HG03575 (cell line): ENCODE data around the gene AHCY.
"Not testable (repeated sequence)": the region's sequence is repeated elsewhere in the genome, so short reads cannot be mapped to it uniquely, and the experiment has no call there.

ENCODE experiments used
- ATAC-seq: cut with Tn5 transposase; IDR thresholded peaks from one replicate; pipeline ENCODE4 v1.9.1; 2021; ENCODE audit not compliant: unreplicated experiment, insufficient number of reproducible peaks, low FRiP score; ENCODE audit errors: extremely low read depth

AHCY gene

DNA sequence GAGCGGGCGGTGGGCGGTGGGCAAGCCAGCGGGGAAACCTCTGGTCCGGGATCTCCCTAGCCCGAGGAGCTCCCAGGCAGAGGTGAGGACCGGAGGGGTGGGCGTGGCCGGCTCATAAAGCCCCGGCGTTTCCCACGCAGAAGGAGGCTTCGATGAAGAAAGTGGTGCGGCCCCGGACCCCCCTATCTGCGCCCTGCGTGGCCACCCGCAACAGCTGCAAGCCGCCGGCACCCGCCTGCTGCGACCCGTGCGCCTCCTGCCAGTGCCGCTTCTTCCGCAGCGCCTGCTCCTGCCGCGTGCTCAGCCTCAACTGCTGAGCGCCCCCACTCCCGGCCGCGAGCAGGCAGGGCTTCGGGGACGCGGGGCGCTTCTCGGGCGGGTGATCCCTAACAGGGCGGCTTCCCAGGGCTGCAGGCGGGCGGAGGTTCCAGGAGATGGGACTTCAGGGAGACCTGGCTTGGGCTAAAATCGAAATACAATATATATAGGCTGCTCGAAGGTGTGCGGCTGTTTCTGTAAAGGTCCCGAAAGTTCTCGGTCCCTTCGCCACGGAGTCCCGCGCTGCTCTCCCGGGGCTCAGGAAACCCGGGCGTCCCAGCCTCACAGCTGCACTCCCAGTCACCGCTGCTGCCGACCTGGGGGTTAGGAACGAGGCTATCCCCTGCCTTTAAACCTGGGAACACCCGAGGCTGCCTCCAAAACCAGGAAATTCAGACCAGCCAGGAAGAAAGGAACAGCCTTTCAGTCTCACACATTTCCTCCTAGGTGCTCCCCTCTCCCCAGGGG is 34.1 kb downstream of the AHCY start:
- ATAC-seq, result no peak

GRCh38 chr20:34268145-34268544 is 35.0 kb downstream of the AHCY start:
- no peak for ATAC-seq

DNA sequence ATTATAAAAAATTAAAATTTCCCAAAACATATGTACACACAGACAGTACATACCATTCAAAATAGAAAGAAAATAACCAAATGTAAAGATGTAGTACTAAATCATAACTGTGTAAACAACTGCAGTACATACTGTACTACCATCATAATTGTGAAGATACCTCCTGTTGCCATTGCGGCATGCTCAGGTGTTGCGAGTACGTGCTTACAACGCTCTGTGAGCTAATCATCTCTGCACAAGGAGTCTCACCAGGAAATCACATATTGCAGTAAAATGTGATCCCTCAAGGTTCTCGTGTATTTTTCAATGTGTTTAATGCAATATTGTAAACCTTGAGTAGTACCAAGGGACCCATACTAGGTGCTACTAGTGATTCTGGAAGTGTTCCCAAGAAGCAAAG is 39.0 kb downstream of the AHCY start:
- no peak for ATAC-seq

DNA sequence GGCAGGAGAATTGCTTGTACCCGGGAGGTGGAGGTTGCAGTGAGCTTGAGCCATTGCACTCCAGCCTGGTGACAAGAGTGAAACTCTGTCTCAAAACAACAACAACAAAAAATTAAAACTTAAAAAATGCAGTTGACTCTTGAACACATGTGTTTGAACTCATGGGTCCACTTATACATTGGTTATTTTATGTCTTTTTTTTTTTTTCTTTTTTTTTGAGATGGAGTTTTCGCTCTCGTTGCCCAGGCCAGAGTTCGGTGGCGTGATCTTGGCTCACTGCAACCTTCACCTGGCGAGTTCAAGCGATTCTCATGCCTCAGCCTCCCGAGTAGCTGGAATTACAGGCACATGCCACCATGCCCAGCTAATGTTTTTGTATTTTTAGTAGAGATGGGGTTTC is 39.7 kb downstream of the AHCY start:
- not testable (repeated sequence) for ATAC-seq

DNA sequence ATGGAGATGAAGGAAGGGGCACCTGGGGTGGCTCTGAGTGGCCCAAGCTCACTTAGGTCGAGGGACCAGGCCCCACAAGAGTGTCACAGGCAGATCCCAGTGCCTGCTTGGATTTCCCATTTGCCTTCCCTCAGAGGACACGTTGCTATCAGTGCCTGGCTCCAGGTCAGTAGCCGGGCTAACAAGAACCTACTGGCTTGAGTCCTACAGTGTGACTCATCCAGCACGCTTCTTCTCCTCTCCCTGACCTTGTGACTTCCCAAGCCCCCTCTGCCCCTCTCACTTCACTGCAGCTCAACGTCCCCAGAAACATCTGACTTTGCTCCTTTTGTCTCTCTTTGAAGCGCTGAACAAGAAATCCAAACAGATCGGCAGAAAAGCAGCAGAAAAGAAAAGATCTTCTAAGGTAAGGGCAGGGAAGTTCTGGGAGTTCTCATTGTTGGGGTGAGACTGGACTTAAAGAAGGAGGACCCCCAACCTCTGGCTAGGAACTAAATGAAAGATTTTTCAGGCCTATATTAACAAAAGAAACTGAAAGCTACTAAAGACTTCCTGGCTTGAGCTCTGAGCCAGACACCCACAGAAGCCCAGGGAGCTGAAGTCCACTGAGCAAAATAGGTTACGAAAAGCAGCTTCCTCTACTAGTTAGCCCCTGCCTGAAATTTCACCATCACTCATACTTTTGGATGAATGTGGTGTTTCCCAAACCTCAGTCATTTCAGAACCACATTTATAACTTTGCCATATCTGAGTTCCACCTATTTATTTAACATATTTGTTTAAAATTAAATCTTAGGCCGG is 40.5 kb downstream of the AHCY start:
- no peak for ATAC-seq

- ATAC-seq, result no peak
Observed at GRCh38 chr20:34260208-34260942, 42.8 kb downstream of the AHCY start.

GRCh38 chr20:34256629-34257124 is 46.5 kb downstream of the AHCY start:
- no peak for ATAC-seq

DNA sequence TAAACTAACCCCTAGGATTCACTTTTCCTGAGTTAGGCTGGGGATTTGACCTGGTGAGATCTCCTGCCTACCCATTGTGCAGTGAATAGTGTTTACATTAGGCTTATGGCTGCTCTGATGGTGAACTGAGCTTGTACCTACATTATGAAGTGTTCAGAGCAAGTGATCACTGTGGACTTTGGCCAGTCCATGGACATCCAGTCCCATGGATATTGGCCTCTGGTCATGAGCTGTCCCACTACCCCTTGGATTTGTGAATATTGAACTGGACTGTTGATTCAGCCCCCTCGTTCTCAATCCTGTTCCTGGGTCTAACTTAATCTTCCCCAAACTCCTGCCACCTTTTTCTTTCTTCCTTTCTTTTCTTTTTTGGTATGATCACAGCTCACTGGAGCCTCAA is 48.2 kb downstream of the AHCY start:
- ATAC-seq, result no peak

GRCh38 chr20:34252431-34253086 is 50.6 kb downstream of the AHCY start:
- not testable (repeated sequence) for ATAC-seq

DNA sequence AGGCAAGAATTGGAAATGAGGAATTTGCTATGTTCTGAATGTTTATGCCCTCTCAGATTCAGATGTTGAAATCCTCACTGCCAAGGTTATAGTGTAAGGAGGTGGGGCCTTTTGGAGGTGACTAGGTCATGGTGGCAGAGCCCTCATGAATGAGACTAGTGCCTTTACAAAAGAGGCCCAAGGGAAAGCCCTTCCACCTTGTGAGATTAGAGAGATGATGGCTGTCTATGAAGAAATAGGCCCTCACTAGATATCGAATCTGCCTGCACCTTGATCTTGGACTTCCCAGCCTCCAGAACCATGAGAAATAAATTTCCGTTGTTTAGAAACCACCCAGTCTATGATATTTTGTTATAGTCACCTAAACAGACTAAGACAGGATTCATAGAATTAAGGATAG is 51.5 kb downstream of the AHCY start:
- ATAC-seq, result no peak

DNA sequence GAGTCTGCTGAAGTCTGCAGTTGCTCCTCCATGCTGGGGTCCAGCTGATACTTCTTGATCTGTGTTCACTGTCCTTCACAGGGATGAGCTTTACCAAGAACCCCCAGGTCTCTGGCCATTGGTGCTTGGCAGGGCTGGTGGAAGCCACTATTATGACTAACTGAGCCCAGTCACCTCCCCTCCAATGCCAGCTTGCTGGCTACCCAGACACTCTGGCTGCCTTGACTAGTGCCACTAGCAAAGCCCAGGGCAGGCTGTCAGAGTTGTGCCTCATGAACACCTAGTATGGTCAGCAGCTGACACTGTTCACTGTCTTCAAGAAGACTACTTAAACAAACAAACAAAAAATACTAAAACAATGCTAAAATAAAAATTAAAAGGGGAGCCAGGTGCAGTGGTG is 53.1 kb downstream of the AHCY start:
- ATAC-seq, result no peak

- ATAC-seq, result no peak
Observed at GRCh38 chr20:34249291-34249690, 53.9 kb downstream of the AHCY start.

DNA sequence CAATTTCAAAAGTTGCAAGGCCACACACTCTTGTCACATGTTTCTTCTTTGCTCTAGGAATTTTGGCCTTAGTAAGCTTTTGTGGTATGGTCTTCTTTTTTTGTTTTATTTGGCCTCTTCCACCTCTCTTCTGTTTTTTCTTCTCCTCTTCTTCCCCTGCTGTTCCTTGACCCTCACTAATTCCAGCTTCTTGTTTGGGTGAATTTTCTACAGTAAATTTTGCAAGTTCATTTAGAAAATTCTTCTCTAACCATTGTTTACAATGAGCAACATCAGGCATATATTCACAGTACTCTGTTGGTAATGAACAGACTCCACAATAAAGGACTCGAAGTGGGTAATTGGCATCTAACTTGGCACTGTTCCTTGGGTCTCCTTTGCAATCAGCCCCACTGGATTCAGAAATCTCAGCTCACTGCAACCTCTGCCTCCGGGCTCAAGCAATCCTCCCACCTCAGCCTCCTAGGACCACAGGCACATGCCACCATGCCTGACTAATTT is 57.0 kb downstream of the AHCY start:
- no peak for ATAC-seq

DNA sequence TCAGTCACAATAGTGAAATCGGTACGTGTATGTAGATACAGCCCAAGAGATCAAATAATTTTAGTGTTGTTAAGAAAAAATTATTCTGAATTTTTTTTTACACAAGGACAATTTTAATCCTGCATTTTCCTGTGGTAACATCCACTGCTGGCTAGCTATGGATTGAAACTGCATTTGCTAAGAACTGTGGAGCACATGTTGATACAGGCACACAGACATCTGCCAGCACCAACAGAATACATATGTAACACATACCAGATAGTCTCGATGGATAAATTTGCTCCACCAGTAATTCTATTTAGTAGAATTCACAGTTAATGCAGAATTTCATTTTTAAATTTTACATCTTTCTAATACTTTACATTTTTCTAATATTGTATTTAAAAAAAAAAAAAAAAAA is 59.8 kb downstream of the AHCY start:
- ATAC-seq, result no peak

DNA sequence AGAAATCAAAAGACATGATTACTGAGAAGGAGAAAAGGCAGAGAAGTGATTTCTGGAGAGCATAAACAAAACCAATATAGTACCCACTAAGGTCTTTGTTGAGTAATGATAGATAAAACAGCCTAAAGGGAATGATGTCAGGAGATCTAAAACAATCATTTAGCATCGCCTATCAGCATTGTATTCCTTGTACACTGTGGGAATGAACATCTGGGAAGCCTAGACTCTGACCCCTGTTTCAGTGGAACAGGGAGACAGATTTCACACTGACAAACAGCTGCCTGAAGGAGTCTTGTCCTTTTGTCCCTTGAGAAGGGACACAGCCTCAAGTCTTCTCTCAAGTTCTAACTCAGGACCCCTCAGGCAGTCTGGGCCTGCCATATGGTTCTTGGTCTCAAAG is 60.3 kb downstream of the AHCY start:
- ATAC-seq, result no peak

DNA sequence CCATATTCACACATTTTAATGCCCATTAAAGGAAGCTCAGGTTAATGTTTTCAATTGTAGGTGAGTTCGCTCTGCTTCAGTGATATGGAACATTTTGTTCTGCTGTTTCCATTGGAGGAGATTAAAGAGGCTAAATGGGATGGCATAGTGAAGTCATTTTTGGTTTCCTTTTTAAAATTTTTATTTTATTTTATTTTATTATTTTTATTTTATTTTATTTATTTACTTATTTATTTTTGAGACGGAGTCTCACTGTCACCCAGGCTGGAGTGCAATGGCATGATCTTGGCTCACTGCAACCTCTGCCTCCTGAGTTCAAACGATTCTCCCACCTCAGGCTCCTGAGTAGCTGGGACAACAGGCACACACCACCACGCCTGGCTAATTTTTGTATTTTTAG is 61.1 kb downstream of the AHCY start:
- ATAC-seq, result not testable (repeated sequence)

DNA sequence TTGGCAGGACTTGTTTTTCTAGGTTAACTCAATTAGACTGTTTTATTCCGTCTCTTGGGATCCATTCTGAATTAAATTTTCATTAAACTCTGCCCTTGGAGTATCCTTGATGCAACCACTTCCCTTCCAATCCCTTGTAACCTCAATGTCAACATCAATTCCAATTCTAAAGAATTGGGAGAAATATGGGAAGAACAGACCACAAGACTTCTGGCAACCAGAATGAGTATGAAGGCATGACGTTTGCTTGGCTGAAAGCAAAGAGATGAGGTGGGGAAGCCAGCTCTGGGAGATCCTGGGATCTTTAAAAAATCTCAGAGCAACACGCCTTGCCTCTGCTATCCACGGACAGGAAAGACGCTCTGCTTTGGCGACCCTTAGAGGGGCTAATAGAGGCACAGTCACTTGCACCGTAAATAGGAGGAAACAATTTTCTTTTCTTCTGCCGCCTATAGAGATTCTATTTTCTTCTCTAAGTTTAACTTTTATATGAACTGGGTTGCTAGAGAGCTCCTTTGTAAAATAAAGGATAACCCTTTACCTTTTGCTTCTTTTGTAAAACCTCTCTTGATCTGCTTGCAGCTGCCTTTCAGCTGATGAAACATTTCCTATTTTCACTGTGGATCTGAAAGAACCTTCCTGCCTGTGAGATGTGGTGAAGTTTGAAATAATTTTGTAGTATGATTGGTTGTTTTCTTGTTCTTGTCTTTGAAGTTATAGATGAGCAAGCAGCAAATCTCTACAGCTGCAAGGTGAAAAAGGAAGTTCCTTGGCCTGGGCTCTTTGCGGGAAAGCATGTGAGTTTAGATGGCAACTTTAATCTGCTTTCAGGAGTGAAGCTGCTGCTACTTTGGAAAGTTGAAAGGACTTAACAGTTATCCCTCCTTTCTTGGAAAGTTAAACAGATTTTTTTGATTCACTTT is 62.2 kb downstream of the AHCY start, which contains the start of gene ASIP:
ASIP (plus strand) TSS at position 731 of the 923 bp plus-strand sequence. CDS start 18,952 bp downstream, outside the sequence.
- ATAC-seq, result no peak

DNA sequence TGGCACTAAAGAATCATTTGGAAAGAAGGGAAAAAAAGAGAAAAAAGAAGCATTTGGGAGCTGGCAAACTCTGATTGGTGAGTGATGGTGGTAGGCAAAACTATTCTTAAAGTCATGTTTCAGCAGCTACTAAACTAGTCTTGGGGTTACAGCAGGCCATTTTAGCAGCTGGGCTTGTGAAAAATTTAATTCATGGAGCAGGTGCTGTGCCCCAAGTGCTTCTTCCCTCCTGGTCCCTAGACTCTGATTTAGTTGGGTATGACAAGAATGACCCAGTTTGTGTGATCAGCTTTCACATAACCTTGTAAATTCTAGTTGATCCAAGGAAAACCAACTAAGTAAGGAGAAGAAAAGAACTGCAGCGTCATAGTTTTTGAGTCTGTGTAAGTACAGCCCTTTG is 63.0 kb downstream of the AHCY start:
- no peak for ATAC-seq
